ENCODE data around the gene TLR2. TPM values are rescaled to one million over a fixed set of nuclear protein-coding genes. Genes with fewer than 3 reads are reported as not detected.

Gene TLR2
- total and polyA plus RNA-seq, 2 donors (not counting 3 experiments of a cell fraction or from before 2014, with no cell fraction given), result 0.29 to 1.4 TPM

- no peak overlapping the region for H3K27ac ChIP-seq (ENCODE audit: insufficient read depth, low read depth, low read length)
- CTCF ChIA-PET, result interaction anchor here (2.9 kb wide), 1 partner anchor 19 kb away, joined by 15 read pairs; no protein-coding TSS in a partner anchor
These were observed 47.2 kb downstream of the TLR2 start for GRCh38 chr4:153731239-153731638.

GRCh38 chr4:153733751-153734448, 49.8 kb downstream of the TLR2 start:
- Histone ChIP-seq H3K9me3 (replicated peaks; ENCODE audit: control insufficient read depth, insufficient read depth, low read length) (no peaks in the 10 kb centered on the region), H3K36me3 (ENCODE audit: control insufficient read depth in 2 of 2, extremely low read depth in 1 of 2, insufficient read depth in 2 of 2, low read length in 2 of 2) (no peaks in the 10 kb centered on the region), H3K9ac (replicated peaks; ENCODE audit: extremely low read depth, insufficient read depth, low read length) (no peak overlapping the region), H3K79me2 (ENCODE audit: control insufficient read depth, insufficient read depth, low read length) (no peaks in the 10 kb centered on the region), H3K27me3 (ENCODE audit: control insufficient read depth in 2 of 2, insufficient read depth in 2 of 2, low read length in 2 of 2) (no peaks in the 10 kb centered on the region), H3K27ac (ENCODE audit: insufficient read depth, low read depth, low read length) (no peak overlapping the region), H3K4me2 (ENCODE audit: insufficient read depth, low read length) (no peak overlapping the region), H3K4me1 (ENCODE audit: control insufficient read depth, extremely low read depth, insufficient read depth, low read length) (no peaks in the 10 kb centered on the region), H4K20me1 (replicated peaks; ENCODE audit: control insufficient read depth, extremely low read depth, insufficient read depth, low read length) (no peaks in the 10 kb centered on the region), H2AFZ (ENCODE audit: low read depth, low read length) (no peak overlapping the region), H3K9me1 (replicated peaks; ENCODE audit: control insufficient read depth, extremely low read depth, insufficient read depth, low read length) (no peaks in the 10 kb centered on the region), H3K4me3 (replicated peaks in 1 of 3; ENCODE audit: insufficient read depth in 1 of 3, low read depth in 1 of 3, low read length in 3 of 3) (no peak overlapping the region)
- no peak for FAIRE-seq
- ChIA-PET POLR2A (no interaction called here), CTCF (interaction anchor here (0.7 to 2.9 kb wide), 3 partner anchors 9 to 100 kb away, joined by 3 to 15 read pairs (median 3); no protein-coding TSS in a partner anchor)
- no peak for DNase-seq (ENCODE audit: low read depth, low spot score)
- BruUV-seq (replicated peaks), result no TSS peak
- dilution Hi-C loops (cut with MboI; ENCODE audit: extremely low pct_ligation_motif_present, low sequenced_read_pairs), result no loop called here
- TF ChIP-seq, protein P1, sequence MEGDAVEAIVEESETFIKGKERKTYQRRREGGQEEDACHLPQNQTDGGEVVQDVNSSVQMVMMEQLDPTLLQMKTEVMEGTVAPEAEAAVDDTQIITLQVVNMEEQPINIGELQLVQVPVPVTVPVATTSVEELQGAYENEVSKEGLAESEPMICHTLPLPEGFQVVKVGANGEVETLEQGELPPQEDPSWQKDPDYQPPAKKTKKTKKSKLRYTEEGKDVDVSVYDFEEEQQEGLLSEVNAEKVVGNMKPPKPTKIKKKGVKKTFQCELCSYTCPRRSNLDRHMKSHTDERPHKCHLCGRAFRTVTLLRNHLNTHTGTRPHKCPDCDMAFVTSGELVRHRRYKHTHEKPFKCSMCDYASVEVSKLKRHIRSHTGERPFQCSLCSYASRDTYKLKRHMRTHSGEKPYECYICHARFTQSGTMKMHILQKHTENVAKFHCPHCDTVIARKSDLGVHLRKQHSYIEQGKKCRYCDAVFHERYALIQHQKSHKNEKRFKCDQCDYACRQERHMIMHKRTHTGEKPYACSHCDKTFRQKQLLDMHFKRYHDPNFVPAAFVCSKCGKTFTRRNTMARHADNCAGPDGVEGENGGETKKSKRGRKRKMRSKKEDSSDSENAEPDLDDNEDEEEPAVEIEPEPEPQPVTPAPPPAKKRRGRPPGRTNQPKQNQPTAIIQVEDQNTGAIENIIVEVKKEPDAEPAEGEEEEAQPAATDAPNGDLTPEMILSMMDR (IDR thresholded peaks at IDR 0.05; ENCODE audit: extremely low read depth in 1 of 2, insufficient read depth in 1 of 2, low read depth in 1 of 2, low read length in 2 of 2), result no peak
- TF ChIP-seq POLR2AphosphoS5 (IDR thresholded peaks at IDR 0.05; ENCODE audit: insufficient read depth, low read depth, low read length) (no peak), JUN (IDR thresholded peaks at IDR 0.05; ENCODE audit: borderline replicate concordance, insufficient read depth, insufficient read length, low read depth) (no peak), MAX (IDR thresholded peaks at IDR 0.05; ENCODE audit: insufficient read depth, insufficient read length) (no peak), MYC (IDR thresholded peaks at IDR 0.05; ENCODE audit: low read depth, low read length) (no peak), GATA2 (IDR thresholded peaks at IDR 0.05; ENCODE audit: insufficient read depth, insufficient read length, low read depth, low read length) (no peak), POLR2A (IDR thresholded peaks at IDR 0.05; ENCODE audit: low read depth, low read length) (no peak), EZH2 (IDR thresholded peaks at IDR 0.05; ENCODE audit: borderline replicate concordance, low read depth, low read length, severe bottlenecking) (no peak), FOS (IDR thresholded peaks at IDR 0.05; ENCODE audit: borderline replicate concordance, insufficient read depth, low read length) (no peak)
- intact Hi-C loops (cut with micrococcal nuclease), result no loop called here

More at GRCh38 chr4:153731239-153731638, 47.2 kb downstream of the TLR2 start:
- no peak for FAIRE-seq
- no peaks in the 10 kb centered on the region for H3K4me1 ChIP-seq (ENCODE audit: control insufficient read depth, extremely low read depth, insufficient read depth, low read length)
- H3K4me2 ChIP-seq (ENCODE audit: insufficient read depth, low read length), result no peak overlapping the region
- no peaks in the 10 kb centered on the region for H3K9me1 ChIP-seq (replicated peaks; ENCODE audit: control insufficient read depth, extremely low read depth, insufficient read depth, low read length)
- no peak for DNase-seq (ENCODE audit: low read depth, low spot score)
- intact Hi-C loops (cut with micrococcal nuclease) (no loop called here), dilution Hi-C loops (cut with MboI; ENCODE audit: extremely low pct_ligation_motif_present, low sequenced_read_pairs) (no loop called here)
- no peaks in the 10 kb centered on the region for H3K36me3 ChIP-seq (ENCODE audit: control insufficient read depth in 2 of 2, extremely low read depth in 1 of 2, insufficient read depth in 2 of 2, low read length in 2 of 2)
- H3K4me3 ChIP-seq (replicated peaks in 1 of 3; ENCODE audit: insufficient read depth in 1 of 3, low read depth in 1 of 3, low read length in 3 of 3), result no peak overlapping the region
- no TSS peak for BruUV-seq (replicated peaks)
- no peak overlapping the region for H2AFZ ChIP-seq (ENCODE audit: low read depth, low read length)
- H3K9ac ChIP-seq (replicated peaks; ENCODE audit: extremely low read depth, insufficient read depth, low read length), result no peak overlapping the region
- H3K27me3 ChIP-seq (ENCODE audit: control insufficient read depth in 2 of 2, insufficient read depth in 2 of 2, low read length in 2 of 2), result no peaks in the 10 kb centered on the region
- no peaks in the 10 kb centered on the region for H4K20me1 ChIP-seq (replicated peaks; ENCODE audit: control insufficient read depth, extremely low read depth, insufficient read depth, low read length)
- POLR2A ChIA-PET, result no interaction called here
- no peaks in the 10 kb centered on the region for H3K9me3 ChIP-seq (replicated peaks; ENCODE audit: control insufficient read depth, insufficient read depth, low read length)
- no peak for TF ChIP-seq FOS (IDR thresholded peaks at IDR 0.05; ENCODE audit: borderline replicate concordance, insufficient read depth, low read length)
- no peaks in the 10 kb centered on the region for H3K79me2 ChIP-seq (ENCODE audit: control insufficient read depth, insufficient read depth, low read length)
